Stomach (tissue), 4 donors: Measurements from ENCODE around the gene CLSTN2.

Source experiments
- CTCF ChIP-seq, 7 experiments: fragments of 450-650 bp in 4 of 7; fragments of 200-600 bp in 3 of 7; sonication (generic) in 3 of 7; IDR thresholded peaks; one replicate each; pipeline ENCODE4 v1.5.1; 2016 to 2019; ENCODE audit warnings: antibody characterized with exemption in 7 of 7, control low read depth in 2 of 7, mild to moderate bottlenecking in 1 of 7
- EP300 ChIP-seq: sonication (generic); formaldehyde crosslinking; IDR thresholded peaks from one replicate; pipeline ENCODE4 v1.6.1; 2017; ENCODE audit warnings: antibody characterized with exemption
- POLR2A ChIP-seq, 4 donors: fragments of 450-650 bp; IDR thresholded peaks; one replicate each; pipeline ENCODE4 v1.6.1; 2016; ENCODE audit warnings: antibody characterized with exemption in 4 of 4, control low read depth in 2 of 4, mild to moderate bottlenecking in 1 of 4, moderate library complexity in 1 of 4
- POLR2AphosphoS5 ChIP-seq, 3 donors: sonication (generic); formaldehyde crosslinking; IDR thresholded peaks; one replicate each; pipeline ENCODE4 v1.6.1; 2016; ENCODE audit warnings: antibody characterized with exemption in 3 of 3

DNA sequence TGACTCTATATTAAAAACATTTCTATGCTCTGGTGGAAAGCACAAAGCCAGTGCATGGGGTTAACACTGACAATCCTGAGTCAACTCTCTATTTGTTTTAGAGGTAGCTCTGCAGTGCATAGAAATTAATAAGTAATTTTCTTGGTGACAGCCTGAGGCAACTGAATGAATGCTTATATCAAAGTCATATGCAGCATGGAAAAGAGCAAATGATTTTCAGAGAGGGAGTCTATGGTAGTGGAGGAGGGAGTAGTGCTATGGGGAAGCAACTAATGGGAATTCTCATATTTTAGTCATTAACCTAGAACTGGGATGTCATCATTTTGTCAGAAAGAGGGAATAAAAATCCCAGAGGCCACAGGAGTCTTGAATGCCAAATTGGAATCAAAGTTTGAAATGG is 99.1 kb downstream of the CLSTN2 start:
- TF ChIP-seq CTCF (IDR thresholded peaks at IDR 0.05) (no peak), POLR2A (IDR thresholded peaks at IDR 0.05) (no peak), EP300 (no peak), POLR2AphosphoS5 (IDR thresholded peaks at IDR 0.05) (no peak)
